Embryonic facial prominence (tissue), 1 donor: ENCODE measurements around the gene RSPO3.
"Not testable (repeated sequence)": the region's sequence is repeated elsewhere in the genome, so short reads cannot be mapped to it uniquely, and the experiment has no call there.

Source experiments
- DNase-seq: peaks from one replicate; pipeline ENCODE4 v3.0.0-alpha.2; 2016; ENCODE audit errors: extremely low spot score

The RSPO3 gene

DNA sequence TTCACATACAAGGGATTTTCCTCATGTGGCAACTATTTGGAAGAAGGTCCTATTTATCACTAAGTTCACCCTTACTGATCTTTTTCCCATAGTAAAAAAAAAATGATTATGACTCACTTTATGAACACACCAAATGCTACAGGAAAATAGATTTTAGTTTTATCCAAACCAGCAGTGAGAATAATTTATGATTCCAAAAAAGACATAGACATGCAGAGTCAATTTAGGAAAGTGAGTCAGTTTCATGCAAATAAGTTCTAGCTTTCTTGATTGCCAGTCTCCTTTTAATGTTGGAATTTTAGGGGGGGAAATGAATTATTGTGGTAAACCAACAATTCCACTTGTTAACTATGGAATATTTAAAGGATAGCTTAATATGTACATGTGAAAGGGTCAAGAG is 84.2 kb downstream of the RSPO3 start:
- DNase-seq, result no peak

DNA sequence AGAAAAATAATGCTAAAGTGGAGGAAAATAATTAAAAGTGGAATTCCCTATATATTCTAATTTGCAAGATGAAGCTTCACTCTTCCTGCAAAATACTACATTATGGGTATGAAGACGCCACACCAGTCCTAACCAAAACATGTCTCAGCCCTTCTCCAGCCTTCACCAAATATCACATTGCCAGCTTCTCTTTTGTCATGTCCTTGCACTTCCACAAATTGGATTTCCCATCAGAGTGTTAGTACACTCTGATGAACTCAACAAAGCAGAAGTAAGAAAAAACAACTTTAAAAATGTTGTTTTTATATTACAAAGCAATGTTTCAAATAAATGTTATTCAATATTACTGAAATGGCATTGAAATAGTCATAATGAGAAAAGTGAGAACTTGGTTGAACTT is 85.8 kb downstream of the RSPO3 start:
- no peak for DNase-seq

DNA sequence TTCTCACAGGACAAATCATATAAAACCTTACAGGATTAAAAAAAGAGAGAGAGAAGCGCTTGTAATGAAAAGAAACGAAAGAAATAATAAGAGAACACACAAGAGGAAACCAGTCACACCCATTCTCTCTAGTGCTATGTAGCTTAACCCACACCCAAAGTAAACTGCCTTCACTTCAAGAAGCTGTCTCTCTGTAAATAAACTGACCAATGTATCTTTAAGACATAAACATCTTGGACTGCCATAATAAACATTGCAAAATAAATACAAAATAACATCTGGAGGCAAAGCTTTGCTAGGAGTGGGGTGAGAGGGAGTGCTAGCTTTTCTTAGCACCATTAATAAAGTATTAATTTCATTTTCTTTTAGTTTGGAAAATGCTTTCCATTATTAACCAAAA is 86.6 kb downstream of the RSPO3 start:
- DNase-seq, result no peak

DNA sequence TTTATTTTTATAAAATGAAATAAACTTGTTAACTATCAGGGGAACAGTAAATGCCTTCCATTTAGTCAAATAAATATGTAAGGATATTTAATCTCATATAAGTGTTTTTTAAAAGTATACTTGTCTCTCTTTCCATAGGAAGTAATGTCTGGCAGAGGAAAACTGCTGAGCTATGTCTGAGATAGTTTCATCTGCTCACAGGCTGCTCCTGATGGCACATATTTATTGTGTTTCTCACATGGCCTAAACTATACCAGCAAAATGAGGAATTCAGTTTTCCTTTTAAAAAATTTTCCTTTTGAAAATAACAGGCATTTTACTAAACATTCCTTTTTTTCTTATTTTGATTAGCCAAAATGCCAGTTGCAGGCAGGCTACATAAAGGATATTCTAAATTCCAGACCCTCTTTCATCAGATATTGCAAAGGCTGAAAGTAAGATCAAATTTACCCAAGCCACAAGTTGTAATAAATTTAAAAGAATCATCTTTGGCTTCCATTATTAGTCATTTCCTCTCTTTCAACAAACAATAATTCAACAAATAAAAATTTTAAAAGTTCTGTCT is 88.1 kb downstream of the RSPO3 start:
- no peak for DNase-seq

DNA sequence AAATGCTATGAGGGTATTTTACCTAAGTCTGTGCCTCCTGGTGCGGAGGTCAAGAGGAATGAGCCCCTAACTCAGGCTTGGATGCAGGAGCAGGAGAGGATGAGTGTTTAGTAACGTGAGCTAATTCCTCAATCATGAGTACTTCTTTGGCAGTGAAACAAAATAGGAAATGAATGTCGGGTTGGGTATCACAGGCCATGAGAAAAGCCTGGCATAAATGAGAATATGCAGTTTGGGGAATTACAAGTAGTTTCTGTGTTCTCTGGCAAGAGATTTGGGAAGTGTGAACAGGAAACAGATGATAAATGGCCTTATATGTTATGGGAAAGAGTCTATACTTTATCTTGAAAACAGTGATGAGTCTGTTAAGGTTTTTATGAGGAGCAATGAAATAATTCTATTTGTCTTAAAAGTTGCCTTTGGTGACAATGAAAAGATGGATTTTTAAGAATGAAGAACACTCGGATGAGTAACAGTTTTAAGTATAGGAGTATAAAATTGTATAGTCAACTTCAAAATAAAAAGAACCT is 89.2 kb downstream of the RSPO3 start:
- no peak for DNase-seq

DNA sequence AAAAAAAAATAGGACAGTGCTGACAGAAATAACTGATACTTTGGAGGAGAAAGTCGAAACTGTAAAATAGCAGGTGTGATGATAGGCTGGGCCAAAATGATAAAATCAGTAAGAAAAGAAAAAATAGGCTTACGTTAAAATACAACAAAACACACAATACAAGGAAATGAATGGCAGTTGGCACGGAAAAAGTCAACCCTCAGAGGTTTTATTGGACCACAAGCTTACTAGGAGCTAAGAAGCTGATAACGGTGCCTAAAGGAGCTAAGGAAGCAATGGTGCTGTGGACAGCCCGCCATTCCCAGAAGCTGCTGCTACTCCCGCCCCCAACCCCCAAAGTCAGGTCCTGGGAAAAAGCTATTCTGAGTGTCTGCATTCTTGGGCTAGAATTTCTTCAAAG is 92.3 kb downstream of the RSPO3 start:
- no peak for DNase-seq

DNA sequence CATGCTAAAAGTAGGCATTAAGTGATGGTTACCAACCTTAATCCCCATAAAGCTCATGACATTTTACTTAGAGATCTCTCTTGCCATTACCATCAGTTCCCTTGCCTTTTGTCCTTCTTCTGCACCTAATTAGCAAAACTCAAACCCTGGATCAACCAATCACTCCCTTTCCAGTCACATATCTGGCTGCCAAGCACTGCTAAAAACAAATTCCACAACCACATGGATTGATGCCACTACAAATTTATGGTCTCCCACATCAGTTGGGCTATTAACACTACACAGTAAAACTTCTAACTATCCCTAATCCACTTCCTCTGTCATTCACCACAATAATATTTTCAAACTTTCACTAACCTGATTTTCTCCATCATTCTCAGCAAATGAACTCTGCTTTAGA is 93.9 kb downstream of the RSPO3 start:
- DNase-seq, result no peak

DNA sequence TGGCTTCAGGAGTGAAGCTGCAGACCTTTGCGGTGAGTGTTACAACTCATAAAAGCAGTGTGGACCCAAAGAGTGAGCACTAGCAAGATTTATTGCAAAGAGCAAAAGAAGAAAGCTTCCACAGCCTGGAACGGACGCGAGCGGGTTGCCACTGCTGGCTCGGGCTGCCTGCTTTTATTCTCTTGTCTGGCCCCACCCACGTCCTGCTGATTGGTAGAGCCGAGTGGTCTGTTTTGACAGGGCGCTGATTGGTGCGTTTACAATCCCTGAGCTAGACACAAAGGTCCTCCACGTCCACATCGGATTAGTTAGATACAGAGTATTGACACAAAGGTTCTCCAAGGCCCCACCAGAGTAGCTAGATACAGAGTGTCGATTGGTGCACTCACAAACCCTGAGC is 95.6 kb downstream of the RSPO3 start:
- not testable (repeated sequence) for DNase-seq

DNA sequence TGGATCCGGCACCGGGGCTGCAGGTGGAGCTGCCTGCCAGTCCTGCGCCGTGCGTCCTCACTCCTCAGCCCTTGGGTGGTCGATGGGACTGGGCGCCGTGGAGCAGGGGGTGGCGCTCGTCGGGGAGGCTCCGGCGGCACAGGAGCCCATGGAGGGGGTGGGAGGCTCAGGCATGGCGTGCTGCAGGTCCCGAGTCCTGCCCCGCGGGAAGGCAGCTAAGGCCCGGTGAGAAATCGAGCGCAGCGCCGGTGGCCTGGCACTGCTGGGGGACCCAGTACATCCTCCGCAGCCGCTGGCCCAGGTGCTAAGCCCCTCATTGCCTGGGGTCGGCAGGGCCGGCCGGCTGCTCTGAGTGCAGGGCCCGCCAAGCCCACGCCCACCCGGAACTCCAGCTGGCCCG is 96.1 kb downstream of the RSPO3 start:
- not testable (repeated sequence) for DNase-seq

DNA sequence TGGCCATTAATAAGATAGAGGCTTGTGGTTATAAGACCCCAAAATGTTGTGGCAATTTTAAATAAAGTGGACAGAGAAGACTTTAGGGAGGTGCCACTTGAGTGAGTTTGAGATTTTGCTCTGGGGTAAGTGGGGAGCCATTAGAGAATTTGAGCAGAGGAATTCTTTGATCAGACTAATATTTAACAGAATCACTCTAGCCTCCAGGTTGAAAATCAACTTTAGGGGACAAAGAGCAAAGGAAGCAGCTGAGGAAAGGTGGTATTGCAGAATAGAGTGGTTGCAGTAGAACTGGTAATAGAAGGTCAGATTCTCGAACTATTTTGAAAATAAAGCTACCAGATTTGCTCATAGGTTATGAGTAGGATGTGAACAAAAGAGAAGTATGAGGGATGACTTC is 97.5 kb downstream of the RSPO3 start:
- no peak for DNase-seq

DNA sequence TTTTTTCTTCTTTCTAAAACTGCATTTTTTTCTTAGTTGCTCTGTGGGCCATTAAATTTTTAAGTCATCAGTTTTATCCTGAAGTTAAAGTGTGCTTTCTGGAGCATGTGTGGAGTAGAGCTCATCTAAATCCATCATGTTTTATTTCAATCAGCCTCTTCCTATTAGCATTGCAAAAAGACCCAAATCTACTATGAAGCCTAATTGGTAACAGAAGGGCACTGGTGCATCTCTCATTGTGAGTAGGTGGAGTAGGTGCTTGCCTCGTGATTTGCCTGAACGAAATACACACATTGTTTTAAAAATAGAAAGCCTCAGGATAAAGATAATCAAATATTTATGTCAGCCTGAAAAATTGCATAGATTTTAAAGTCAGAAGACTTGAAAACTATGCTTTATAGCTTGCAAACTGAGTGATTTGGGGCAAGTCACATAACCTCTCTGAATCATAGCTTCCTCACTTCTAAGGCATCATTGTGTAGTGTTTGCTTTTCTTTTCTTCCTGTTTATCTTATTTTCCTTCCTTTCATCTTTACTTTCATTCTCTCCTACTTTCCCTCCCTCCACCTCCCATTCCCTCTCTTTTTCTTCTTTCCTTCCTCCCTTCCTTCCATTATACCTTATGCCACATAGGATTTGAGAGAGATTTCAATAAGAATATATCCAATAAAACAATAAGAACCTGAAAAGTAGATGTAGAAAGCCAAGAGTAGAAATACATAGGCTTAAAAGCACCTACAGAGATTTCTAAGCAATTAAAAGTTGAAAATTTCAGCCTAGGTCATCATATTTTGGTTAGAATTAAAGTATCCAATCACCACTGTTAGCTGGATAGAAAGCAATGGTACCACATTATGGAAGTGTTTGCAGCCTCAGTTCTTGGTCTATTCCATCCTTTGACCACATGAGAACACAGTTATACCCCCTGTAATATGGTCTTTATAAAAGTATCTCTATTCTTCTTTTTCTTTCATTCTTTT is 98.6 kb downstream of the RSPO3 start:
- DNase-seq, result no peak

DNA sequence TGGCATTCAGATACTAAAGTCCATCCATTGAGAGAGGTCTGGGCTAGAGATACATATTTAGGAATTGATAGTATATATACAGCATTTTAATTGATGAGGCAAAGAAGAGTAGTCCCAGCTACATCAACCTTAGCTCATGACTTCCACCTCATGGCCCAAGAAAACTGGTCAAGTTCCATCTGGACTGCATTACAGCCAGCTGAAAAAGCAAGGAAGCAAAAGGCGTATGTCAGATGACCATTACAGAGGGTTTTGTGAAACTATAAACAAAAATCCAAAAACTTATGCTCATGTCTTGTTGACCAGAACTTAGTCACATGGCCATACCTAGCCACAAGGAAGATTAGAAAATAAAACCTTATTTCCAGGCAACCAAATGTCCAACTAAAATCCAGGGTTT is 101.4 kb downstream of the RSPO3 start:
- DNase-seq, result no peak

DNA sequence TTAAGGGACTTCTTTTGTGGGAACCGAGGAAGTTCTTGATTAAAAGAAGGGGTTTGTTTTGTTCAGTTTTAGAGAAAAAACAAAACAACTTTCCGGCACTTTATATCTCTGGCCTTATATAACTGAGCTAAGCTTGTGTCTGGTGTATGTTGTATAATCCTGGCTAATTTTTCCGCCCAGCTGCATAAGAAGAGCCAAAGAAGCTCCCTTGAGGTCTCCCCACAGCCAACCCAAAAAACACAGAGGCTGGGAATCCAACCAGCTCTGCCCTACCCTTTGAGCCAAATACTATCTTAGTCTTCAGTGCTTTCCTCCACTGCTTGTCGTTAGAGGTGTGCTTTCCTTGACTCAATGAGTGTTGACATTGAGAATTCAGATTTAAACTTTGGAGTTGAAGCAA is 102.7 kb downstream of the RSPO3 start:
- no peak for DNase-seq

DNA sequence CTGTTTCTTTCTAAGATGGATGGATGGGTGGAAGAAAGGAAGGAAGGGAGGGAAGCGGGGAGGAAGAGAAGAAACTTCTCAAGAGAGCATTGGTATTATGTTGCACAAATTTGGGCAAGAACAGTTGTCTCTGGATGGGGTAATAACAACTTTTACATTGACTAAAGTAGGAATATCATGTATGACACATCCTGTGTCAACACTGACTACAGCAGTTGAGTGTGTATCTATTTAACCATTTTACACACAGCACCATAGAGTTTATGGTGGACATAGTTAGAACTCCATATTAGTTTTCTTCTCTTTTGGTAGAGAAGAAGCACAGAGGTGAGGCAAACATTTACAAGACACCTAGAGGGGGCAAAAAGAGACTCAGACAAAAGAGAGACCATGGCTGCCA is 103.9 kb downstream of the RSPO3 start:
- DNase-seq, result no peak

DNA sequence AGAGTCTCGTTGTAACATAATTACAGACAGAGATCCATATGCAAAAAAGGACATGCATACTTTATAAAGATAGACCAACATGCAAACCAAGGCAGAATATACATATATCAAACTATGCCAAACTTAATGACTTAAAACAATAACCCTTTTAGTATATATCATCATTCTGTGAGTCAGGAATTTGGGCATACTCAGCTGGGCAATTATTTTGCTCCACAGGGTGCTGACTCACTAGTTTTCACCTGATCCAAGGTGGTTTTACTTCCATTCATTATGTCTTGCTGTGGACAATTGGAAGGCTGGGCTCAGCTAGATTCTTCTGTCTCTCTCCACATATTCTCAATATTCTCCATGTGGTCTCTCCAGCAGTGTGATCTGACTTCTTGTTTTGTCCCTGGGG is 107.0 kb downstream of the RSPO3 start:
- no peak for DNase-seq

DNA sequence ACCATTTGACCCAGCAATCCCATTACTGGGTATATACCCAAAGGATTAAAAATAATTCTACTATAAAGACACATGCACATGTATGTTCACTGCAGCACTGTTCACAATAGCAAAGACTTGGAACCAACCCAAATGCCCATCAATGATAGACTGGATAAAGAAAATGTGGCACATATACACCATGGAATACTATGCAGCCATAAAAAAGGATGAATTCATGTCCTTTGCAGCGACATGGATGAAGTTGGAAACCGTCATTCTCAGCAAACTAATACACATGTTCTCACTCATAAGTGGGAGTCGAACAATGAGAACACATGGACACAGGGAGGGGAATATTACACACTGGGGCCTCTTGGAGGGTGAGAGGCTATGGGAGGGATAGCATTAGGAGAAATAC is 115.3 kb downstream of the RSPO3 start:
- not testable (repeated sequence) for DNase-seq

DNA sequence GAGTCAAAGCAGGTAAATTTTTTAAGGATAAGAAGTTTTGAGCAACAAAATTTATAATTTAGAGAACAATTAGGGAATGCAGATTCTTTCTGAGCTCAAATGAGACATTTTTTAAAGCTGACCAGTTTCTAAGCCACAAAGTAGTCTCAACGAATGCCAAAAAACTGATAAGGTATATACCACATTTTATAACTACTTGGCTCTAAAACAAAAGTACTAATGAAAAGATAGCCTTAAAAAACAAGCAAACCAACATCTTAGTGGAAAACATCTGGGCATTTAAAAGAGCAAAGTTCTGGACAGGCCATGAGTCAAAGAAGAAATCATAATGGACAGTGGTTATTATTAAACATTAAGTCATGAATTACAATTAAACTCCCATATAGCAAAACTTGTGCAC is 125.0 kb downstream of the RSPO3 start:
- no peak for DNase-seq
